SU-DHL-6 (cell line): ENCODE data around the gene CLIC1.

ENCODE experiments used
- H2AFZ ChIP-seq: fragments of 200-600 bp; sonication (generic); 2 replicates; pipeline ENCODE4 v1.6.1; 2014; ENCODE audit warnings: low read depth, mild to moderate bottlenecking, moderate library complexity, mixed read lengths, antibody characterized with exemption, low read length; ENCODE audit not compliant: severe bottlenecking
- H3F3A ChIP-seq: fragments of 200-600 bp; shearing (Covaris generic); 2 replicates; pipeline ENCODE4 v1.6.0; 2016; ENCODE audit warnings: antibody characterized with exemption, mild to moderate bottlenecking; ENCODE audit not compliant: insufficient read depth
- H3K27ac ChIP-seq: fragments of 200-600 bp; sonication (generic); 2 replicates; pipeline ENCODE4 v1.5.1; 2016; ENCODE audit warnings: low read depth, mild to moderate bottlenecking, low read length, moderate library complexity, mixed read lengths
- H3K27me3 ChIP-seq: fragments of 200-600 bp; sonication (generic), shearing (Covaris generic); 2 replicates; pipeline ENCODE4 v1.6.0; 2014; ENCODE audit warnings: mild to moderate bottlenecking, low read length
- H3K36me3 ChIP-seq: fragments of 200-600 bp; sonication (generic); 2 replicates; pipeline ENCODE4 v1.6.1; 2014; ENCODE audit warnings: mild to moderate bottlenecking, low read length, mixed read lengths
- H3K4me2 ChIP-seq: fragments of 300-600, 200-600 bp; shearing (Covaris generic), sonication (generic); 2 replicates; pipeline ENCODE4 v1.6.0; 2014; ENCODE audit warnings: low read length, low read depth, mild to moderate bottlenecking; ENCODE audit not compliant: poor library complexity, severe bottlenecking
- H3K4me3 ChIP-seq: fragments of 200-600 bp; sonication (generic); 2 replicates; pipeline ENCODE4 v1.5.1; 2014; ENCODE audit warnings: antibody characterized with exemption, low read length, mild to moderate bottlenecking, mixed read lengths; ENCODE audit not compliant: insufficient read depth, poor library complexity, severe bottlenecking
- H3K79me2 ChIP-seq: fragments of 200-600 bp; sonication (generic); 2 replicates; pipeline ENCODE4 v1.6.1; 2014; ENCODE audit warnings: mild to moderate bottlenecking, low read length, moderate library complexity; ENCODE audit not compliant: insufficient read depth
- H3K9ac ChIP-seq: fragments of 200-600 bp; sonication (generic); 2 replicates; pipeline ENCODE4 v1.7.0; 2014; ENCODE audit warnings: mild to moderate bottlenecking, low read length
- H3K9me2 ChIP-seq: fragments of 200-600 bp; sonication (generic); replicated peaks from 2 replicates; pipeline ENCODE4 v1.6.1; 2014; ENCODE audit warnings: low read length; ENCODE audit not compliant: insufficient read depth
- H3K9me3 ChIP-seq: fragments of 200-600 bp; sonication (generic); 2 replicates; pipeline ENCODE4 v1.6.1; 2014; ENCODE audit warnings: low read length, mixed read lengths; ENCODE audit not compliant: insufficient read depth
- H4K20me1 ChIP-seq: fragments of 200-600 bp; sonication (generic); 2 replicates; pipeline ENCODE4 v1.6.1; 2014; ENCODE audit warnings: low read depth, mild to moderate bottlenecking, antibody characterized with exemption, low read length, moderate library complexity, mixed read lengths
- EZH2phosphoT487 ChIP-seq: fragments of 200-600 bp; sonication (generic), shearing (Covaris generic); conservative IDR thresholded peaks from 2 replicates; pipeline ENCODE4 v1.6.1; 2018; ENCODE audit warnings: mild to moderate bottlenecking, antibody characterized with exemption, low read length, moderate library complexity, mixed read lengths
- TF ChIP-seq, protein P1 (sequence below): fragments of 200-600 bp; sonication (generic); IDR thresholded peaks from one replicate; pipeline ENCODE4 v1.5.1; 2017; ENCODE audit warnings: antibody characterized with exemption, mild to moderate bottlenecking, low read length, moderate library complexity; ENCODE audit not compliant: insufficient read depth, poor library complexity, severe bottlenecking

The CLIC1 gene

DNA sequence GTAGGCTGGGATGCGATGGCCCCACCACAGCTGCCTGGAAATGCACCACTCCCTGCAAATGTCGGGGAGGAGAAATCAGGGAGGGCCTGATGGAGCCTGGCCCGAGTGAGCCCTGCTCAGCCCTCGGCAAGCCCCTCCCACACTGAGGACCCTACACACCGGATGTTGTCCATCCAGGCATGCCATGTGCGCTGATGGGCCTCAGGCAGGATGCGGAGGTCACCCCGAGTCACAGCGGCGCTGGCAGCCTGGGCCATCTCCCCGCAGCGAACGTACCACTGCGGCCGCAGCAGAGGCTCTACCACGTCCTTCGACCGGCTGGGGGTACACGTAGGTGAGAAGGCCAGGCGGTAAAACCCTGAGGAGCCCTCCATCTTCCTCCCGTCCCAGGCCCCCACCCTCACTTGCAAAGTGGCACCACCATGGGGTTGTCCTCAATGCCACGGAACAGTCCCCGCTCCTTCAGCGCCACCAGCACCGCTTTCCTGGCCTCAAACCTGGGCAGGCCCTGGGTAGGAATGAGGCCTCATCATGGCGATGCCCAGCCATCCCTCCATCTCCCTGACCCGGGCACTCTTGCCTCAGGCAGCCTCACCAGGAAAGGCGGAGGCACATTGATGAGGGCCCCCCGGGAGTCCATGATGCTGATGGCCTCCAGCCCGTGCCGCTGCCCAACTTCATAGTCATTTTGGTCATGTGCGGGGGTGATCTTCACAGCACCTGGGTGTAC is 46.0 kb upstream of the CLIC1 start:
- Histone ChIP-seq H3F3A (no peaks in the 10 kb centered on the region; the same call in 1 of the 2 replicates), H3K9me3 (no peaks in the 10 kb centered on the region), H3K9ac (no peak overlapping the region), H3K4me3 (no peak overlapping the region), H3K36me3 (peaks cover 9% of the 10 kb centered on the region; the same call in 1 of the 2 replicates), H3K27ac (no peak overlapping the region), H3K79me2 (no peaks in the 10 kb centered on the region), H4K20me1 (no peaks in the 10 kb centered on the region), H2AFZ (no peak overlapping the region), H3K4me2 (no peak overlapping the region), H3K9me2 (no peaks in the 10 kb centered on the region), H3K27me3 (no peaks in the 10 kb centered on the region)
- TF ChIP-seq, protein P1, sequence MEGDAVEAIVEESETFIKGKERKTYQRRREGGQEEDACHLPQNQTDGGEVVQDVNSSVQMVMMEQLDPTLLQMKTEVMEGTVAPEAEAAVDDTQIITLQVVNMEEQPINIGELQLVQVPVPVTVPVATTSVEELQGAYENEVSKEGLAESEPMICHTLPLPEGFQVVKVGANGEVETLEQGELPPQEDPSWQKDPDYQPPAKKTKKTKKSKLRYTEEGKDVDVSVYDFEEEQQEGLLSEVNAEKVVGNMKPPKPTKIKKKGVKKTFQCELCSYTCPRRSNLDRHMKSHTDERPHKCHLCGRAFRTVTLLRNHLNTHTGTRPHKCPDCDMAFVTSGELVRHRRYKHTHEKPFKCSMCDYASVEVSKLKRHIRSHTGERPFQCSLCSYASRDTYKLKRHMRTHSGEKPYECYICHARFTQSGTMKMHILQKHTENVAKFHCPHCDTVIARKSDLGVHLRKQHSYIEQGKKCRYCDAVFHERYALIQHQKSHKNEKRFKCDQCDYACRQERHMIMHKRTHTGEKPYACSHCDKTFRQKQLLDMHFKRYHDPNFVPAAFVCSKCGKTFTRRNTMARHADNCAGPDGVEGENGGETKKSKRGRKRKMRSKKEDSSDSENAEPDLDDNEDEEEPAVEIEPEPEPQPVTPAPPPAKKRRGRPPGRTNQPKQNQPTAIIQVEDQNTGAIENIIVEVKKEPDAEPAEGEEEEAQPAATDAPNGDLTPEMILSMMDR, result no peak
- no peak for TF ChIP-seq EZH2phosphoT487

DNA sequence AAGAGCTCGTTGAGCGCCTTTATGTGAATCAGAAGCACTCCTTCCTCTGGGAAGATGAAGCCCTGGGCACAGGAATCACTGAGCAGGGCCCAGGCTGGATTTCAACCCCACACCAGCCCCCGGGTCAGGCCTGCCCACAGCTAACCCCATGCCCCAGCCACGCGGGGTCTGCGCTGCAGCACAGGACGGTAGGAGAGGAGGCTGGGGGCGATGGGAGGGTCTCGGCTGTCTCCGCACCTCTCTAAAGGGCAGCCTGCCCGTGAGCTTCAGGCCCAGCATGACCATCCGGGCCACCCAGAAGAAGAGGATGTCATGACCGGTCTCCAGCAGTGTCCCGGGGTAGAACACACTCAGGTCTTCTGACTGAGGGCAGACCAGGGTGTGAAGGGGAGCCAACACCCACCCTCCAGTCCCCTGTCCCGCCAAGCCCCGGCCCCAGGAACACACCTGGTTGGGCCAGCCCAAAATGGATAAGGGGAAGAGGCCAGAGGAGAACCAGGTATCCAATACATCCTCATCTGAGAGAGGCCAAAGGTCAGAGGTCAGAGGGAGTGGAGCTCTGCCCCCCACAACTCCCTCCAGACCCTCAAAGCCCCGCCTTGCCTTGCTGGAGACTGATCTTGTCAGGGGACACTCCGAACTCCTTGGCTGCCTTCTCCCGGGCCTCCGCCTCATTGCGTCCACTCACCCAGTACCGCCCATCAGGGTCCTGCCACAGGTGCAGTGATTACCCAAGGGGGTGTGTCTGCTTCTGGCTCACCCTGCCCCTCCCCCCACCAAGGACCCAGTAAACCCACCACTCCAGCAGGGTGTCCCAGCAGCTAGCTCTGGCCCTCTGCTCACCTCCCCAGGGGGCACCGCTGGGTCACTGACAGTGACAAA is 45.2 kb upstream of the CLIC1 start:
- no peaks in the 10 kb centered on the region for H3K27me3 ChIP-seq
- H4K20me1 ChIP-seq, result no peaks in the 10 kb centered on the region
- no peaks in the 10 kb centered on the region for H3K9me3 ChIP-seq
- TF ChIP-seq, protein P1, result no peak
- TF ChIP-seq EZH2phosphoT487, result no peak
- no peaks in the 10 kb centered on the region; the same call in 1 of the 2 replicates for H3F3A ChIP-seq
- H3K4me2 ChIP-seq, result no peak overlapping the region
- H3K9ac ChIP-seq, result no peak overlapping the region
- H2AFZ ChIP-seq, result no peak overlapping the region
- peaks cover 5% of the 10 kb centered on the region; the same call in 1 of the 2 replicates for H3K36me3 ChIP-seq
- no peak overlapping the region for H3K27ac ChIP-seq
- H3K9me2 ChIP-seq, result no peaks in the 10 kb centered on the region
- H3K4me3 ChIP-seq, result no peak overlapping the region
- no peaks in the 10 kb centered on the region for H3K79me2 ChIP-seq

DNA sequence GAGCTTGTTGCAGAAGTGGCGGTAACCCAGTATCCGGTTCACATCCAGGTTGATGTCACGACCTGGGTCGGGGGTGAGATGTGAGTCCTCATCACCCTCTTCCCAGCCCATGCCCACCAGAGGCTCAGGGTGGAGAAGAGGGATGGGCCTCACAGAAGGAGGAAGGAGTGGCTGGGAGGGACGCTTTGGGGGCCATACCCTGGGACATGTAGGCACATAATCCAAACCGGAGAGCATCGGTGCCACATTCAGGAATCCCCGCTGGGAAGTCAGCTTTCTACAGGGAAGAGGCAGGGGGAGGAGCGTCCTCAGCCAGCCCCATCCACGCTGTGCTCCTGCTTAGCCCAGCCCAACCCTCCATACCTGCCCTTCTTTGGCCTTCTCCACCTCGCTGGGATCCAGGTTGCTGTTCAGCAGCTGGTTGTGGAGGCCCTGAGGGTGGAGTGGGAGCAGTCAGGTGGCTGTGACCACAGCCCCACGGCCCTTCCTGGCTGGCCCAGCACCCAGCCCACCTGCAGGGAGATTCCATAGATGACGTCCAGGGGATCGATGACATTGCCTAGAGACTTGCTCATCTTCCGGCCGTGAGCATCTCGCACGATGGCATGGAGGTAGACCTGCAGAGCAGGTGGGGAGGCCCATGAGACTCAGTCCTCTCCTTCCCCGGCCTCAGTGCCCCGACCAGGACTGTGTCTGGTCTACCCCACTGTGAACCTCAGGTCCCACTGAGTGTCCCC is 44.3 kb upstream of the CLIC1 start:
- Histone ChIP-seq H3K4me2 (no peak overlapping the region), H3K9me2 (no peaks in the 10 kb centered on the region), H3K9me3 (no peaks in the 10 kb centered on the region), H4K20me1 (no peaks in the 10 kb centered on the region), H3K27me3 (no peaks in the 10 kb centered on the region), H3K9ac (no peak overlapping the region), H3K4me3 (no peak overlapping the region), H3K79me2 (no peaks in the 10 kb centered on the region), H3K36me3 (peaks cover 4% of the 10 kb centered on the region; the same call in 1 of the 2 replicates), H3K27ac (no peak overlapping the region), H3F3A (no peaks in the 10 kb centered on the region; the same call in 1 of the 2 replicates), H2AFZ (no peak overlapping the region)
- TF ChIP-seq EZH2phosphoT487, result no peak
- TF ChIP-seq, protein P1, result no peak
